Loucy (cell line): ENCODE data around the gene INPP4A.

ENCODE experiments used
- H2AFZ ChIP-seq: fragments of 200-600 bp; sonication (generic); 2 replicates; pipeline ENCODE4 v1.6.0; 2016; ENCODE audit warnings: antibody characterized with exemption, mild to moderate bottlenecking, low read length, moderate library complexity
- H3F3A ChIP-seq: fragments of 200-600 bp; 2 replicates; pipeline ENCODE4 v1.6.0; 2016; ENCODE audit warnings: antibody characterized with exemption, low read depth, mild to moderate bottlenecking
- H3K27me3 ChIP-seq: fragments of 200-600 bp; sonication (generic); 2 replicates; pipeline ENCODE4 v1.6.1; 2014; ENCODE audit warnings: low read length, mild to moderate bottlenecking; ENCODE audit not compliant: insufficient read depth, poor library complexity, severe bottlenecking
- H3K36me3 ChIP-seq: fragments of 200-600 bp; sonication (generic); 2 replicates; pipeline ENCODE4 v1.6.1; 2016; ENCODE audit warnings: low read length; ENCODE audit not compliant: insufficient read depth
- H3K4me1 ChIP-seq: fragments of 200-600 bp; sonication (generic); 2 replicates; pipeline ENCODE4 v1.5.1; 2014; ENCODE audit warnings: low read length, mild to moderate bottlenecking; ENCODE audit not compliant: insufficient read depth, poor library complexity, severe bottlenecking
- H3K4me2 ChIP-seq: fragments of 200-600 bp; sonication (generic); 2 replicates; pipeline ENCODE4 v1.6.0; 2014; ENCODE audit warnings: antibody characterized with exemption, low read length, low read depth, mild to moderate bottlenecking; ENCODE audit not compliant: poor library complexity, severe bottlenecking
- H3K4me3 ChIP-seq: fragments of 200-600 bp; sonication (generic); 2 replicates; pipeline ENCODE4 v1.5.1; 2014; ENCODE audit warnings: low read length, mild to moderate bottlenecking, mixed read lengths; ENCODE audit not compliant: poor library complexity, severe bottlenecking
- H3K79me2 ChIP-seq: fragments of 200-600 bp; sonication (generic); 2 replicates; pipeline ENCODE4 v1.6.1; 2014; ENCODE audit warnings: low read length; ENCODE audit not compliant: insufficient read depth
- H3K9ac ChIP-seq: fragments of 200-600 bp; sonication (generic); 2 replicates; pipeline ENCODE4 v1.6.0; 2014; ENCODE audit warnings: mild to moderate bottlenecking, low read depth, low read length, moderate library complexity; ENCODE audit not compliant: poor library complexity, severe bottlenecking
- H3K9me2 ChIP-seq: fragments of 200-600 bp; sonication (generic); replicated peaks from 2 replicates; pipeline ENCODE4 v1.6.1; 2016; ENCODE audit warnings: low read depth, low read length, mixed read lengths
- H3K9me3 ChIP-seq: fragments of 200-600 bp; sonication (generic); 2 replicates; pipeline ENCODE4 v1.6.1; 2014; ENCODE audit warnings: mild to moderate bottlenecking, antibody characterized with exemption, low read length, low read depth; ENCODE audit not compliant: insufficient read depth
- H4K20me1 ChIP-seq: fragments of 200-600 bp; sonication (generic); 2 replicates; pipeline ENCODE4 v1.6.0; 2014; ENCODE audit warnings: antibody characterized with exemption, low read length, mild to moderate bottlenecking; ENCODE audit not compliant: insufficient read depth, poor library complexity, severe bottlenecking
- EZH2phosphoT487 ChIP-seq: fragments of 200-600 bp; IDR thresholded peaks from 2 replicates; pipeline ENCODE4 v1.6.1; 2018; ENCODE audit warnings: antibody characterized with exemption, mild to moderate bottlenecking, moderate library complexity, borderline replicate concordance
- TF ChIP-seq, protein P1 (sequence below): fragments of 200-600 bp; sonication (generic); conservative IDR thresholded peaks from 2 replicates; pipeline ENCODE4 v1.5.1; 2014; ENCODE audit warnings: mild to moderate bottlenecking, antibody characterized with exemption, low read length

The INPP4A gene

DNA sequence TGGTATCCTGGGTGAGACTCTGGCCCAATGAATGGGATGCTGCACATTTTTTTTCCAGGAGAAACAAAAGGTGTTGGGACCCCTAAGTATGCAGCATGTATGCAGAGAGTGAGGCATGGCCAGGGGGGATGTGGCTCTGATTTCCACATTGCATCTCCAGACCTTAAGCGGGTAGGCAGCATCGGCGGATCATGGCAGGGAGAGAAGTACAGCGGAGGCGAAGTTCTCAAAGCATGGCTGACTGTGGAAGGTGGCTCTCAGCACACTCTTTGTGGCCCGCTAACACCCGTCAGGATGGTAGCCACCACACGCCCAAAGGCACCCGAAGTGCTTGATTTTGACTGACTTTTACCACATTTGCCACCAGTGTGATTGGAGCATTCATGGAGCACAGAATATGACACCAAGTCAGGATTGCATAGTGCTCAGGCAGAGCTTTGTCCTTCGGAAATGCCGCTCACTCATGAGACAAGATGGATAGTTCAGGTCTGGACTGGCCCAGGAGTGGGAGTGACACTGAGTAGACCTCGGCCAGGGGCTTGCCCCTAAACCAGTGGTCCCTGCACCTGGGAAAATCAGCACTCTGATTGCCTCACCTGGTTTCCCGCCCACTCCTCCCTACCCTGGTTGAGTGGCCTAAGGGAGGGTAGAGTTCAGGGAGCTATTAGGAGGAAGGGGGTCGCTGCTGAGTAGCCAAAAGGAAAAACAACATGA lies 14.2 kb downstream of the INPP4A start:
- H2AFZ ChIP-seq, result no peak overlapping the region
- H3K4me3 ChIP-seq, result no peak overlapping the region
- H3K4me2 ChIP-seq, result no peak overlapping the region
- H3K9me2 ChIP-seq, result no peaks in the 10 kb centered on the region
- no peak overlapping the region for H3K9ac ChIP-seq
- H3K9me3 ChIP-seq, result no peaks in the 10 kb centered on the region
- no peaks in the 10 kb centered on the region for H3K27me3 ChIP-seq
- peaks cover 64% of the 10 kb centered on the region for H3K4me1 ChIP-seq
- TF ChIP-seq, protein P1, sequence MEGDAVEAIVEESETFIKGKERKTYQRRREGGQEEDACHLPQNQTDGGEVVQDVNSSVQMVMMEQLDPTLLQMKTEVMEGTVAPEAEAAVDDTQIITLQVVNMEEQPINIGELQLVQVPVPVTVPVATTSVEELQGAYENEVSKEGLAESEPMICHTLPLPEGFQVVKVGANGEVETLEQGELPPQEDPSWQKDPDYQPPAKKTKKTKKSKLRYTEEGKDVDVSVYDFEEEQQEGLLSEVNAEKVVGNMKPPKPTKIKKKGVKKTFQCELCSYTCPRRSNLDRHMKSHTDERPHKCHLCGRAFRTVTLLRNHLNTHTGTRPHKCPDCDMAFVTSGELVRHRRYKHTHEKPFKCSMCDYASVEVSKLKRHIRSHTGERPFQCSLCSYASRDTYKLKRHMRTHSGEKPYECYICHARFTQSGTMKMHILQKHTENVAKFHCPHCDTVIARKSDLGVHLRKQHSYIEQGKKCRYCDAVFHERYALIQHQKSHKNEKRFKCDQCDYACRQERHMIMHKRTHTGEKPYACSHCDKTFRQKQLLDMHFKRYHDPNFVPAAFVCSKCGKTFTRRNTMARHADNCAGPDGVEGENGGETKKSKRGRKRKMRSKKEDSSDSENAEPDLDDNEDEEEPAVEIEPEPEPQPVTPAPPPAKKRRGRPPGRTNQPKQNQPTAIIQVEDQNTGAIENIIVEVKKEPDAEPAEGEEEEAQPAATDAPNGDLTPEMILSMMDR, result no peak
- no peak for TF ChIP-seq EZH2phosphoT487
- no peaks in the 10 kb centered on the region for H3F3A ChIP-seq
- peaks cover 5% of the 10 kb centered on the region for H4K20me1 ChIP-seq
- H3K36me3 ChIP-seq, result peaks cover 8% of the 10 kb centered on the region; the same call in 1 of the 2 replicates
- peaks cover 94% of the 10 kb centered on the region for H3K79me2 ChIP-seq

DNA sequence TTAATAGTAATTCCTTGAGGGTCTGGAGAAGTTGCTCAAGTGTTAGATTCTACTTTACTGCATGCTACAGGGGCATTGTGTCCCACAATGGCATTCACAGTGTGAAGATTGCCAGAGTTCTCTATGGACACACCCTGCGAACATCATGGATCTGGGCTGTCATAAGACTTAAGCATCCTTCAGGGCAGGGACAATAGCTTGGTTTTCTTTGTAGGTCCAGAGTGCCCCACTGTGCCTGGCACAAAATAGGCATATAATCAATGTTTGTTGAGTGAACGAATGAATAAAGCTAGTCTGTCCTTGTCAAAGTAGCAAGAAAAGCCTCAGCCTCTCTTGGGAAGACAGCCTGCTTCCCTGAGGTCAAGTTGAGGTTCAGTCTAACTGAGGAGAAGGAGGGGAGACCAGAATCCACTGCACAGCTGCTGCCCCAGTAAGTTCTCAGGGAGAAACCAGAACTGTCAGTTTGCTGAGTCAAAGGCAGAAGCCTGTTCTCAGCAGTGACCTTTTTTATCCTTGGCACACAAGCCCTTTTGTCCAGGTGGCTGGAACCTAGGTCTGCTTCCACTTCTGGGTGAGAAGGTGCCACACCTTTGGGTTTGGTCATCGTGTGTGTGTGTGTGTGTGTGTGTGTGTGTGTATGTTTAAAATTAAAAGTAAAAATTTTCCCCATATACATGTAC lies 15.0 kb downstream of the INPP4A start:
- no peaks in the 10 kb centered on the region for H3K27me3 ChIP-seq
- H3K4me1 ChIP-seq, result peaks cover 64% of the 10 kb centered on the region
- peaks cover 92% of the 10 kb centered on the region for H3K79me2 ChIP-seq
- H3K9me2 ChIP-seq, result no peaks in the 10 kb centered on the region
- no peak overlapping the region for H3K9ac ChIP-seq
- peaks cover 8% of the 10 kb centered on the region; the same call in 1 of the 2 replicates for H3K36me3 ChIP-seq
- H3F3A ChIP-seq, result peaks cover 3% of the 10 kb centered on the region; the same call in 1 of the 2 replicates
- TF ChIP-seq, protein P1, result no peak
- TF ChIP-seq EZH2phosphoT487, result no peak
- H2AFZ ChIP-seq, result no peak overlapping the region
- H3K9me3 ChIP-seq, result no peaks in the 10 kb centered on the region
- H3K4me2 ChIP-seq, result peak overlapping the region; percentile 23
- H3K4me3 ChIP-seq, result no peak overlapping the region
- H4K20me1 ChIP-seq, result peaks cover 5% of the 10 kb centered on the region

DNA sequence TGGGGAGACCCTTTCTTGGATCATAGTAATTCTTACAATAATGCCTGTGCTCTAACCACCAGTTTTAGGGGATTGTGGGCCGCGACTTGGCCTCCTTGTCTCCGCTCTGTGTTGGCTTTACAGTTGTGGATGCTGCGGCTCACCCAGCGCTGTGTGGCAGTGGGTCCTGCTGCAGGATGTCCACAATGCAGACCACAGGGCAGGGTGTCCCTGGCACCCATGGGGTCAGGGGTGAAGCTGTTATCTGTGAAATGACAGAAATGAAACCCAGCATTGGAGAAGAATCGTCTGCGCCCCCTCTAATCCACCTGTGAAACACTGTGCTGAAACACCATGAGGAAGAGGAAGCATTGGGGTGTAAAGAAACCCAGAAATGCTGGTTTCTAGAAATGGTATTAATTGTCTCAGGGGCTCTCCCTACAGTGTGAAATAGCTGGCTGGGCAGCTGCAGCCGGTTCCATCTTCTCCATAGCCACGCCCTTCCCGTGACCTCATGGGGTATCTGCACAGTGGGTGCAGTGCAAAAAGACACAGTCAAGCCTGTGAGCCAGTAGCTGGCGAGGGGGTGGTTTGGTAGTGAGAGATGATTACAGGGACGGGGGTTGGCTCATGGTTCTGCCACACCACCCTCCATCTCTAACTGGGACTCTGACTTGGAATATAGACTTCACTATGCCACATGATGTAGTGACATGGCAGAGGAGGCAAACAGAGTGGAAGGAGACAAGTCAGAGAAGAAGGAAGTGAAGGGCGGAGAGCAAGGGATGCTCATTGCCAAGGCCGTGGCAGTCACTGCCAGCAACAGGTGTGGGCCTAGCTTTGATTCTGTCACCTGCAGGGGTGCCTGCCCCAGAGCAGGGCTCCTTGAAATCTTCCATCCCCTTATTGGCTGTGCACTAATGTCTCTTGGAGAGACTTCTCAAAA lies 16.2 kb downstream of the INPP4A start:
- Histone ChIP-seq H3K9me2 (no peaks in the 10 kb centered on the region), H3K9me3 (no peaks in the 10 kb centered on the region), H3K27me3 (no peaks in the 10 kb centered on the region), H3K79me2 (peaks cover 83% of the 10 kb centered on the region), H3F3A (peaks cover 10% of the 10 kb centered on the region), H4K20me1 (peaks cover 5% of the 10 kb centered on the region), H2AFZ (no peak overlapping the region), H3K4me2 (peak overlapping the region; percentile 23), H3K9ac (no peak overlapping the region), H3K4me3 (no peak overlapping the region), H3K4me1 (peaks cover 62% of the 10 kb centered on the region), H3K36me3 (peaks cover 6% of the 10 kb centered on the region; the same call in 1 of the 2 replicates)
- no peak for TF ChIP-seq EZH2phosphoT487
- TF ChIP-seq, protein P1, result no peak
